Measurements from ENCODE around the gene TLK1. TPM values are rescaled to one million over a fixed set of nuclear protein-coding genes. Genes with fewer than 3 reads are reported as not detected.

TLK1 gene
- total and polyA plus RNA-seq, 10 of the 15 experiments (the other 5 are each of a cell fraction or from before 2014, with no cell fraction given), result 25.1 to 126 (median 57.3) TPM

DNA sequence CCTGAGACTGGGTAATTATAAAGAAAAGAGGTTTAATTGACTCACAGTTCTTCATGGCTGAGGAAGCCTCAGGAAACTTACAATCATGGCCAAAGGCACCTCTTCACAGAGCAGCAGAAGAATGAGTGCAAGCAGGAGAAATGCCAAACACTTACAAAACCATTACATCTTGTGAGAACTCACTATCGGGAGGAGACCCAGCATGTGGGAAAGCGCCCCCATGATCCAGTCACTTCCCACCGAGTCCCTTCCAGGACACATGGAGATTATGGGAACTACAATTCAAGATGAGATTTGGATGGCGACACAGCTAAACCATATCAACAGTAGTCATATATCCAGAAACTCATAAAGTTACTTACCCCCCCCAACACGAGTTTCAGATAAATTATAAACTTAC is 28.6 kb downstream of the TLK1 start:
- Histone ChIP-seq H3K4me2 (ENCODE audit: control insufficient read depth, insufficient read depth) (no peak overlapping the region), H3K4me3 (no peak overlapping the region), H3K27me3 (replicated peaks in 1 of 2; ENCODE audit: control insufficient read depth in 2 of 2, insufficient read depth in 2 of 2, low read length in 1 of 2) (no peaks in the 10 kb centered on the region), H3K4me1 (ENCODE audit: control insufficient read depth, insufficient read depth, low read length) (peaks cover 32% of the 10 kb centered on the region), H3K36me3 (ENCODE audit: control insufficient read depth in 2 of 2, insufficient read depth in 2 of 2, low read length in 1 of 2) (peaks cover 0 to 3% of the 10 kb centered on the region in 2 experiments; a peak in 2 of 4 replicates), H3K9me3 (replicated peaks; ENCODE audit: control insufficient read depth, insufficient read depth, low read length) (no peaks in the 10 kb centered on the region; the same call in 2 of the 3 replicates), H2AFZ (ENCODE audit: control insufficient read depth, low read depth, low read length) (no peak overlapping the region), H3K9ac (ENCODE audit: control insufficient read depth, insufficient read depth, low read length) (no peak overlapping the region), H3K27ac (ENCODE audit: control insufficient read depth, insufficient read depth) (no peak overlapping the region), H3K79me2 (ENCODE audit: control insufficient read depth, insufficient read depth, low read length) (peaks cover 99% of the 10 kb centered on the region), H4K20me1 (ENCODE audit: control insufficient read depth, insufficient read depth) (peaks cover 11% of the 10 kb centered on the region)
- FAIRE-seq (no peak), ATAC-seq (no peak), DNase-seq (ENCODE audit: low read depth, low spot score) (no peak)
- TF ChIP-seq NRF1 (conservative IDR thresholded peaks at IDR 0.05; ENCODE audit: low read depth, low read length) (no peak), SPI1 (IDR thresholded peaks at IDR 0.05; ENCODE audit: borderline replicate concordance, insufficient read depth, low read depth, low read length) (no peak), FOS (IDR thresholded peaks at IDR 0.05; ENCODE audit: borderline replicate concordance, extremely low read depth, insufficient read length) (no peak), GATAD2B (conservative IDR thresholded peaks at IDR 0.05; ENCODE audit: low read depth) (no peak), STAT1 (conservative IDR thresholded peaks at IDR 0.05) (no peak)
- TF ChIP-seq, protein P1, sequence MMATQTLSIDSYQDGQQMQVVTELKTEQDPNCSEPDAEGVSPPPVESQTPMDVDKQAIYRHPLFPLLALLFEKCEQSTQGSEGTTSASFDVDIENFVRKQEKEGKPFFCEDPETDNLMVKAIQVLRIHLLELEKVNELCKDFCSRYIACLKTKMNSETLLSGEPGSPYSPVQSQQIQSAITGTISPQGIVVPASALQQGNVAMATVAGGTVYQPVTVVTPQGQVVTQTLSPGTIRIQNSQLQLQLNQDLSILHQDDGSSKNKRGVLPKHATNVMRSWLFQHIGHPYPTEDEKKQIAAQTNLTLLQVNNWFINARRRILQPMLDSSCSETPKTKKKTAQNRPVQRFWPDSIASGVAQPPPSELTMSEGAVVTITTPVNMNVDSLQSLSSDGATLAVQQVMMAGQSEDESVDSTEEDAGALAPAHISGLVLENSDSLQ (IDR thresholded peaks at IDR 0.05), result no peak
- TF ChIP-seq, protein P2, sequence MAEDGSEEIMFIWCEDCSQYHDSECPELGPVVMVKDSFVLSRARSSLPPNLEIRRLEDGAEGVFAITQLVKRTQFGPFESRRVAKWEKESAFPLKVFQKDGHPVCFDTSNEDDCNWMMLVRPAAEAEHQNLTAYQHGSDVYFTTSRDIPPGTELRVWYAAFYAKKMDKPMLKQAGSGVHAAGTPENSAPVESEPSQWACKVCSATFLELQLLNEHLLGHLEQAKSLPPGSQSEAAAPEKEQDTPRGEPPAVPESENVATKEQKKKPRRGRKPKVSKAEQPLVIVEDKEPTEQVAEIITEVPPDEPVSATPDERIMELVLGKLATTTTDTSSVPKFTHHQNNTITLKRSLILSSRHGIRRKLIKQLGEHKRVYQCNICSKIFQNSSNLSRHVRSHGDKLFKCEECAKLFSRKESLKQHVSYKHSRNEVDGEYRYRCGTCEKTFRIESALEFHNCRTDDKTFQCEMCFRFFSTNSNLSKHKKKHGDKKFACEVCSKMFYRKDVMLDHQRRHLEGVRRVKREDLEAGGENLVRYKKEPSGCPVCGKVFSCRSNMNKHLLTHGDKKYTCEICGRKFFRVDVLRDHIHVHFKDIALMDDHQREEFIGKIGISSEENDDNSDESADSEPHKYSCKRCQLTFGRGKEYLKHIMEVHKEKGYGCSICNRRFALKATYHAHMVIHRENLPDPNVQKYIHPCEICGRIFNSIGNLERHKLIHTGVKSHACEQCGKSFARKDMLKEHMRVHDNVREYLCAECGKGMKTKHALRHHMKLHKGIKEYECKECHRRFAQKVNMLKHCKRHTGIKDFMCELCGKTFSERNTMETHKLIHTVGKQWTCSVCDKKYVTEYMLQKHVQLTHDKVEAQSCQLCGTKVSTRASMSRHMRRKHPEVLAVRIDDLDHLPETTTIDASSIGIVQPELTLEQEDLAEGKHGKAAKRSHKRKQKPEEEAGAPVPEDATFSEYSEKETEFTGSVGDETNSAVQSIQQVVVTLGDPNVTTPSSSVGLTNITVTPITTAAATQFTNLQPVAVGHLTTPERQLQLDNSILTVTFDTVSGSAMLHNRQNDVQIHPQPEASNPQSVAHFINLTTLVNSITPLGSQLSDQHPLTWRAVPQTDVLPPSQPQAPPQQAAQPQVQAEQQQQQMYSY (CRISPR knock-in tag; IDR thresholded peaks at IDR 0.05), result no peak
- intact Hi-C loops (cut with micrococcal nuclease; ENCODE audit: unreplicated experiment) (no loop called here), in situ Hi-C loops (cut with MboI) (no loop called here)
- SMC1A ChIA-PET (ENCODE audit: uncharacterized antibody, unreplicated experiment), result interaction anchor here (1.0 to 2.9 kb wide), 5 partner anchors 8 to 45 kb away, joined by 4 to 13 read pairs (median 7); no protein-coding TSS in a partner anchor
- POLR2A ChIA-PET, result interaction anchor here (1.0 to 1.2 kb wide), 3 partner anchors 9 to 20 kb away, joined by 3 to 4 read pairs (median 3); no protein-coding TSS in a partner anchor
- RAD21 ChIA-PET (ENCODE audit: unreplicated experiment), result no interaction called here
- CTCF ChIA-PET, result interaction anchor here (0.6 to 2.1 kb wide), 7 partner anchors 8 to 284 kb away, joined by 3 to 9 read pairs (median 4); no protein-coding TSS in a partner anchor
- BruUV-seq (replicated peaks), result no TSS peak
- WGBS (ENCODE audit: insufficient coverage, insufficient replicate concordance, low lambda C conversion rate, missing lambda C conversion rate), result 100% methylated on average over 5 of the region's 5 CpGs
